Hypothalamus (tissue), 51 donors: Measurements from ENCODE around the gene OLR1.

Source experiments
- DNase-seq, 51 donors: peaks; one replicate each; lab custom pipeline; 2025; lab: John Stamatoyannopoulos, UW

Gene OLR1

DNA sequence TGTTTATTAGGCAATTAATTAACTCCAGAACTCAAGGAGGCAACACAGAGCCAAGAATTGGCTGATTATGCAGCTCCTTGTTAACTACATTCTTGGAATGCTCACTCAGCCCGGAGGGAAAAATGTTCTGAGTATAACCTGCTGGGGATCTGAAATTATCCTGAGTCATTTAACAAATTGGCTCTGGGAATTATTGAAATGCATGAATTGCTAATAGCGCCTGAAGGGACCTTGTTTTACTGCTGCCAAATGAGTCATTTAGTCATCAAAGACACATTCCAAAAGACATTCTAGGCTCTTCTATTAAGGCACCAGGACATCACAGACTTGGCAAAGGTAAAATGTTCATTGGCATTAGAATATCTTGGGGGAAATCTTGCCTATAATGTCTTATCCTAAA is 19.9 kb upstream of the OLR1 start:
- DNase-seq: no peak

- DNase-seq: peak in 35 of 51 donors; percentile 1 to 72 (median 36)
Measured at GRCh38 chr12:10190558-10191388, 18.8 kb upstream of the OLR1 start.

- DNase-seq: peak in 22 of 51 donors; percentile 1 to 34 (median 20)
Measured at GRCh38 chr12:10189653-10190052, 17.7 kb upstream of the OLR1 start.

DNA sequence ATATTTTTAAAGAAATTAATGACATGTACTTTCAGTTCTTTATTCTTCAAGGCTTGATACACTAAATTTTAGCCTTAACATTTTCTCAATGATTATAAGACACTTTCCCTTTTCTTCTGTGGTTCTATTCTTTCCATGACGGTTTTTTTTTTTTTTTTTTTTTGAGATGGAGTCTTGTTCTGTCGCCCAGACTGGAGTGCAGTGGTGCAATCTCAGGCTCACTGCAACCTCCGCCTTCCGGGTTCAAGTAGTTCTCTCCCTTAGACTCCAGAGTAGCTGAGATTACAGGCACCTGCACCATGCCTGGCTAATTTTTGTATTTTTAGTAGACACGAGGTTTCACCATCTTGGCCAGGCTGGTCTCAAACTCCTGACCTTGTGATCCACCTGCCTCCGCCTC is 15.0 kb upstream of the OLR1 start:
- peak in 1 of 51 donors; percentile 5 for DNase-seq

- DNase-seq: peak in 30 of 51 donors; percentile 1 to 62 (median 24)
Measured at GRCh38 chr12:10186299-10186698, 14.4 kb upstream of the OLR1 start.

- DNase-seq: no peak
Measured at GRCh38 chr12:10184261-10184843, 12.4 kb upstream of the OLR1 start.

- DNase-seq: no peak
Measured at GRCh38 chr12:10182354-10183049, 10.6 kb upstream of the OLR1 start.

GRCh38 chr12:10179776-10180181 is 7.8 kb upstream of the OLR1 start:
- DNase-seq: no peak

GRCh38 chr12:10178821-10179220 is 6.9 kb upstream of the OLR1 start, which contains the start of gene TMEM52B:
TSS of gene TMEM52B (plus strand) at chr12:10179032. CDS start at chr12:10179575, 543 bp downstream.
- DNase-seq: no peak

DNA sequence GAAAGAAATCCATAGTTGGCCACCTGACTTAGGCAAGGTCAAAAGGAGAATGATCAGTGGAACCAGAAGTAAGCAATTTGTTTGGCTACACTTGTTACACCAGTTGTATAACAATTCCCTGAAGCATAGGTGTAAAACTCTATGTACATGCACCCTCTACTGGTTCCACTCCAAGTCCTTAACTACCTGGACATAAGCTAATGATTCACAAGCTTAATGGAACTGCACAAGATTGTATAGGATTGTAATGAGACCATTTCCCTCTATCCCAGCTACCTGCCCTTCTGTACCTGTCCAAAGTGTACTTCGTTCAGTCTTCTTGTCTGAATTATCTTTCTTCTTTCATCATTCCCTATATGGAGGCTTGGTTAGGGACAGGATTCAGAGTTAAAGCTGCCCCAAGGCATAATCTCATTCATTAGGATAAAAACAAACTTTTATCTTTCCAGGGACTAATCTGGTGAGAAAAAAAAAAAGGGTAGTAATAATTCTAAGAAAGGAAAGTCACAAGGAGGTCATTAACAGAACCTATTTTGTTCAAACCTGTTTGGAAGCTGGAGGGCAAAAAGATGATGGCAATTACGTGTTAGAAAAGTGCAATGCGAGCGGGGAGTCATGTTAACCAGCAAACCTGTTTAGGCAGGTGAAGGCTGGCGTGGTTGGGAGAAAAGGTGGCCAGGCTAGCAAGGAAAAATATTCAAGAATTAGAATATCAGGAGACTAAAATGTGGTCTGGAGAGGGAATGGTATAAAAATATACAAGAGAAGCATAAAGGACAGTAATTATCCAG is 4.1 kb upstream of the OLR1 start:
- DNase-seq: no peak

DNA sequence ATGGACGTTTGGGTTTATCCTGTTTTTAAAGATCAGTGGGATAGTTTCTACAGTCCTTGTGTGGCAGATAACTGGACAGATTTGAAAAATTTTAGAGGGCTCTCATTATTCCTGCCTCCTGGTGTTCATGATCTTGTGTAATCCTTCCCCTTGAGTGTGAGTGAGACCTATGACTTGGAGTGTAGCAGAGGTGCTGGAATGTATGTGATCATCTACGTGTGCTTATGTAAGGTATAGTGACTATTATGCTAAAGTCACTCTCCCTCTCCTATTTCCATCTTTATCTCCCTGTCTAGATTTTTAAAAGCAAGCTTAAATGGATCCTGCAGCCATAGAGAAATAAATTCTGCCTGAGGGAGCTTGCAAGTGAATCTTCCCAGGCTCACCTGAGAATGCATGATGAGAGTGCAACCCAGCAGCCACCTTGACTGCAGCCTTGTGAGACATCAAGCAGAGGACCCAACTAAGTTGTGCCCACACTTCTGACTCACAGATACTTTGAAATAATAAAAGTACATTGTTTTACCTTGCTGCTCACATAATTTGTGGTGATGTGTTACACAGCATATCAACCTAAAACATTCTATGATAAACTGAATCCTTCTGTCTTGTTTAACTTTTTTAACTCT is 3.2 kb upstream of the OLR1 start:
- no peak for DNase-seq

DNA sequence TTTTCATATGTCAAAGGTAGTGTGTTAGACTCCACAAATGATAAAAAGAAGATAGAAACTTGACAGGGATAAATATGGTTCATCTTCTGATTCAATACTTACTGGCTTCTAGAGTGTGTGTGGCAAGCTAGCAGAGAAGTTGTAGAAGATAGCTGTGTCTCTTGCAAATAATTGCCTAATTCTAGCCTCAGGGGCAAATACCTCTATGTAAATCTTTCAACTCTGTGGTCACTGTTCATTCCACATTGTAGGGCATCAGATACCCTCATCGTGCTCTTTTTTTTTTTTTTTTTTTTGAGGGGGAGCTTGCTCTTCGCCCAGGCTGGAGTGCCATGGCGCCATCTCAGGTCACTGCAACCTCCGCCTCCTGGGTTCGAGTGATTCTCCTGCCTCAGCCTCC is 1.7 kb downstream of the OLR1 start:
- DNase-seq: no peak

DNA sequence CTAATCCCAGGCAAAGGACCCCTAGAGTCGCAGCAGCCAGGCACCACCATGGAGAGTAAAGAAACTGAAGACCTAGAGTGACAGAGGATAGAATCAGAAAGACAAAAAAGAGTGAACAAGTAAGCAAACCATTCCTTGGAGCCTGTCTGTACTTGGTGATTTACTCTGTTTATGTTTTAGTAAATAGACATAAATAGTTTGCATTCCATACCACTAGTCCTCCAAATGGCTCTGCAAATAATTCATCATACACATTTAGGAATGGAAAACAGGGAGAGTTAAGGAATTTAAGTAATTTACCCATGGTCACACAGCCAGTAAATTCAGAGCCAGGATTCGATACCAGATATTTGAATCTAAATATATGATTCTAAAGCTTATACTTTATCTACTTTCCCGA is 2.8 kb downstream of the OLR1 start:
- no peak for DNase-seq

DNA sequence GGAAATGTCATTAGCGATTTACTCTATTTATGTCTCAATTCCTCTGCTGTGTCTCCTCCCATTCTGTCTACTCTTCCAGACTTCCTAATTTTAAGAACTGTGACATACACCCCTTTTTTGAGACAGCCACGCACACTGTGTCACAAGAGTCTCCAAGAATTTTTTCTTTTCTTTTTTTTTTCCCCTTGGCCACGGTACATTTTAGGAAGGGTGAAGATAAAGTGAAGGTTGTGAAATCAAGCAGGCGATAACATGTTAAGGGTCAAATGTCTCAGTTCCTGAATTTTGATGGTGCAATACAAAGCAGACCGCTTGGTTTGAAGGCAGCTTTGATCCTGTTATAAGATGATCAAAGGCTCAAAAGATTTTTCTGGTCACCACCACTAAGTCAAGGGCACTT is 4.3 kb downstream of the OLR1 start:
- no peak for DNase-seq

DNA sequence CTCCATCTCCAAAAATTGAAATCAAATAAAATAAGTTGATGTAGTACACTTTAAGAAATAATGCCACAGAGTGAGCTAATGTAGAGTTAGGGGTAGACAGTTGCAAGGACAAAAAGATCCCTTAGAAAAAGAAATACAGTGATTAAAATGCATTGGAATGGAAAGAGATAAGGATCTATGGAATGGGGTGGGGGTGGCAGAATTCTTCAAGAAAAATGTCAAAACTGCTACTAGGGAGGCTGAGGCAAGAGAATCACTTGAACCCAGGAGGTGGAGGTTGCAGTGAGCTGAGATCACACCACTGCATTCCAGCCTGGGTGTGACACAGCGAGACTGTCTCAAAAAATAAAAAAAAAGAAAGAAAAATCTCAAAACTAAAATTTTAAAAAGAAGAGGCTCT is 6.5 kb downstream of the OLR1 start:
- no peak for DNase-seq

GRCh38 chr12:10163084-10163483 is 8.8 kb downstream of the OLR1 start:
- no peak for DNase-seq

GRCh38 chr12:10160617-10161385 is 11.1 kb downstream of the OLR1 start:
- DNase-seq: no peak

DNA sequence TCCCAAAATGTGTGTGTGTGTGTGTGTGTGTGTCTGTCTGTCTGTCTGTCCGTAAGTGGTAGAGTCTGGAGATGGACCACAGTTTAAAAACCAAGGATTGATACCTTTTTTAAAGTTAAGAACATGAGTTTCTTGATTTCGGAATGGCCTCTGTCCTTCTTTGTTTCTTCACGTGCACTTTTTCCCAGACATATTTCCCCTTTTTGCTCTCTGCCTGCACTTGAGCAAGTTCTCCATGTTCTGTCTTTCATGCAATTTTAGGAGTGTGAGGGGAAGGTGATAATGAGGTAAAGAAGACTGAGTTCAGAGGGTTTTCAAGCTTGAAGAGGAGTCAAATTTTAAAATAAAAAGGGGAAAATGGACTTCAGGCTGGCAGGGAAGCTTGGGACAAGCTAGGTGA is 12.7 kb downstream of the OLR1 start:
- no peak for DNase-seq

- DNase-seq: no peak
Measured at GRCh38 chr12:10158406-10158805, 13.5 kb downstream of the OLR1 start.

DNA sequence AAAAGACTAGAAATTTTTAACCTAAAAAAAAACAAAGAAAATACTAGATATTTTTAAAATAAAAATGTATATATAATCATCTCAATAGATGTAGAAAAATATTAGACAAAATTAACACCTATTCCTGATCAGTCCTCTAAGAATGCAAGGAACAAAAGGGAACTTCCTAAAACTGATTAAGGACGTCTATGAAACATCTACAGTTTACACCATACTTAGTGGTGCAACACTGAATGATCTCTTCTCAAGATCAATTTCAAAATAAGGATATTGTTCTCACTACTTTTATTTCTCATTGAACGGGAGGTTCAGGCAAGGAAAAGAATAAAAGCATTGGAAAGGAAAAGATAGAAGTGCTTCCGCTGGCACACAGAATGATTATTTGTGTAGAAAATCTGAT is 16.0 kb downstream of the OLR1 start:
- no peak for DNase-seq
